H9 (cell line): ENCODE measurements around the gene CNTN2. TPM values are rescaled to one million over a fixed set of nuclear protein-coding genes. Genes with fewer than 3 reads are reported as not detected.
A peak's percentile ranks its signal among the peaks of the same experiment; 100 is the strongest.

ENCODE experiments used
- DNase-seq: peaks from one replicate; pipeline ENCODE4 v3.0.0-alpha.2; 2017
- H2AFZ ChIP-seq: one replicate; pipeline ENCODE4 v1.6.1; 2013; ENCODE audit warnings: mild to moderate bottlenecking, low read length, control low read depth, moderate library complexity
- H2AK5ac ChIP-seq: 2 replicates; pipeline ENCODE4 v1.6.1; 2013; ENCODE audit warnings: low read length, control low read depth, mixed read lengths; ENCODE audit not compliant: insufficient read length
- H2BK120ac ChIP-seq: one replicate; pipeline ENCODE4 v1.6.1; 2013; ENCODE audit warnings: low read depth, mild to moderate bottlenecking, low read length, control low read depth, inconsistent platforms; ENCODE audit not compliant: poor library complexity, severe bottlenecking
- H2BK12ac ChIP-seq: 2 replicates; pipeline ENCODE4 v1.6.1; 2013; ENCODE audit warnings: low read length, control low read depth, mixed read lengths, low read depth; ENCODE audit not compliant: insufficient read length
- H2BK15ac ChIP-seq: 2 replicates; pipeline ENCODE4 v1.6.1; 2013; ENCODE audit warnings: low read depth, low read length, control low read depth
- H2BK20ac ChIP-seq: one replicate; pipeline ENCODE4 v1.6.1; 2013; ENCODE audit warnings: low read depth, mild to moderate bottlenecking, low read length, control low read depth, inconsistent platforms; ENCODE audit not compliant: poor library complexity, severe bottlenecking
- H2BK5ac ChIP-seq: 2 replicates; pipeline ENCODE4 v1.6.1; 2013; ENCODE audit warnings: low read length, control low read depth, mixed read lengths; ENCODE audit not compliant: insufficient read length
- H3K14ac ChIP-seq: 2 replicates; pipeline ENCODE4 v1.6.1; 2013; ENCODE audit warnings: low read length, control low read depth; ENCODE audit not compliant: insufficient read depth
- H3K18ac ChIP-seq: 2 replicates; pipeline ENCODE4 v1.6.1; 2013; ENCODE audit warnings: low read depth, mild to moderate bottlenecking, mixed read lengths, low read length, control low read depth; ENCODE audit not compliant: insufficient read length
- H3K23ac ChIP-seq: 2 replicates; pipeline ENCODE4 v1.6.1; 2013; ENCODE audit warnings: low read length, control low read depth, mixed read lengths, low read depth; ENCODE audit not compliant: insufficient read length
- H3K23me2 ChIP-seq: 2 replicates; pipeline ENCODE4 v1.6.1; 2013; ENCODE audit warnings: low read depth, mild to moderate bottlenecking, mixed read lengths, low read length, control low read depth; ENCODE audit not compliant: insufficient read length, poor library complexity, severe bottlenecking
- H3K27ac ChIP-seq: 2 replicates; pipeline ENCODE4 v1.5.1; 2013; ENCODE audit warnings: low read length, control low read depth, mixed read lengths, low read depth; ENCODE audit not compliant: insufficient read length
- H3K27me3 ChIP-seq: 2 replicates; pipeline ENCODE4 v1.6.1; 2013; ENCODE audit warnings: low read length, control low read depth, inconsistent platforms; ENCODE audit not compliant: insufficient read depth
- H3K4ac ChIP-seq: 2 replicates; pipeline ENCODE4 v1.6.1; 2013; ENCODE audit warnings: low read depth, mild to moderate bottlenecking, control low read depth, inconsistent platforms, low read length, moderate library complexity
- H3K4me1 ChIP-seq: 2 replicates; pipeline ENCODE4 v1.6.1; 2013; ENCODE audit warnings: low read length, control low read depth, inconsistent platforms; ENCODE audit not compliant: insufficient read depth
- H3K4me2 ChIP-seq: 2 replicates; pipeline ENCODE4 v1.6.1; 2013; ENCODE audit warnings: low read length, control low read depth, mixed read lengths; ENCODE audit not compliant: insufficient read length, insufficient read depth
- H3K56ac ChIP-seq: 2 replicates; pipeline ENCODE4 v1.6.1; 2013; ENCODE audit warnings: low read depth, mild to moderate bottlenecking, mixed read lengths, low read length, control low read depth; ENCODE audit not compliant: insufficient read length
- H3K79me1 ChIP-seq: 2 replicates; pipeline ENCODE4 v1.6.1; 2013; ENCODE audit warnings: low read depth, mild to moderate bottlenecking, moderate library complexity, low read length, control low read depth, inconsistent platforms; ENCODE audit not compliant: insufficient read depth, poor library complexity, severe bottlenecking
- H3K79me2 ChIP-seq: 2 replicates; pipeline ENCODE4 v1.6.1; 2013; ENCODE audit warnings: low read length, control low read depth, inconsistent platforms; ENCODE audit not compliant: insufficient read depth
- H3K9ac ChIP-seq: 2 replicates; pipeline ENCODE4 v1.6.1; 2013; ENCODE audit warnings: low read length, control low read depth, mixed read lengths; ENCODE audit not compliant: insufficient read length; ENCODE audit errors: extremely low read depth
- H3K9me3 ChIP-seq: one replicate; pipeline ENCODE4 v1.6.1; 2013; ENCODE audit warnings: low read depth, low read length, inconsistent platforms; ENCODE audit not compliant: control insufficient read depth
- H3T11ph ChIP-seq: one replicate; pipeline ENCODE4 v1.6.1; 2013; ENCODE audit warnings: mild to moderate bottlenecking, low read length, control low read depth, inconsistent platforms
- H4K20me1 ChIP-seq: one replicate; pipeline ENCODE4 v1.6.1; 2013; ENCODE audit not compliant: control insufficient read depth, insufficient read length, insufficient read depth
- H4K5ac ChIP-seq: 2 replicates; pipeline ENCODE4 v1.6.1; 2013; ENCODE audit warnings: low read depth, mild to moderate bottlenecking, mixed read lengths, low read length, control low read depth; ENCODE audit not compliant: insufficient read length
- H4K8ac ChIP-seq: replicated peaks from 2 replicates; pipeline ENCODE4 v1.6.1; 2013; ENCODE audit warnings: low read length, control low read depth, mixed read lengths, low read depth; ENCODE audit not compliant: insufficient read length
- H4K91ac ChIP-seq: 2 replicates; pipeline ENCODE4 v1.6.1; 2013; ENCODE audit warnings: low read depth, mild to moderate bottlenecking, moderate library complexity, mixed read lengths, low read length, control low read depth; ENCODE audit not compliant: insufficient read length
- H3K27ac Mint-ChIP-seq, 3 experiments: 2 replicates in 2 of 3; 3 replicates in 1 of 3; pipeline ENCODE4 v1.8.0; 2020 to 2021; ENCODE audit warnings: mixed read lengths in 3 of 3, mild to moderate bottlenecking in 1 of 3, moderate library complexity in 1 of 3
- H3K27me3 Mint-ChIP-seq: 2 replicates; pipeline ENCODE4 v1.8.0; 2021; ENCODE audit warnings: low read depth, mild to moderate bottlenecking, moderate library complexity, mixed read lengths
- H3K36me3 Mint-ChIP-seq, 3 experiments: 2 replicates in 2 of 3; 3 replicates in 1 of 3; pipeline ENCODE4 v1.8.0; 2020 to 2021; ENCODE audit warnings: low read depth in 3 of 3, mixed read lengths in 3 of 3; ENCODE audit not compliant: insufficient read depth in 1 of 3
- H3K4me1 Mint-ChIP-seq, 2 experiments: 2 replicates each; pipeline ENCODE4 v1.8.0; 2020; ENCODE audit warnings: mixed read lengths in 2 of 2
- H3K4me3 Mint-ChIP-seq, 2 experiments: 2 replicates in 1 of 2; 3 replicates in 1 of 2; pipeline ENCODE4 v1.8.0; 2020 to 2021; ENCODE audit warnings: mild to moderate bottlenecking in 2 of 2, mixed read lengths in 2 of 2, moderate library complexity in 1 of 2
- H3K9me3 Mint-ChIP-seq, 2 experiments: 2 replicates in 1 of 2; 3 replicates in 1 of 2; pipeline ENCODE4 v1.8.0; 2020; ENCODE audit warnings: mild to moderate bottlenecking in 2 of 2, mixed read lengths in 2 of 2, moderate library complexity in 1 of 2
- CTCF ChIP-seq: fragments of 200-600 bp; sonication (generic); conservative IDR thresholded peaks from 3 replicates; pipeline ENCODE4 v1.8.0; 2021; ENCODE audit warnings: antibody characterized with exemption, mild to moderate bottlenecking
- WGBS: extraction: QIAGEN DNeasy Blood & Tissue Kit; methylation state at CpG from one replicate; pipeline ENCODE4 v1.1.7; 2013; ENCODE audit warnings: missing lambda C conversion rate, low lambda C conversion rate, mixed read lengths; ENCODE audit not compliant: insufficient read length; ENCODE audit errors: extremely low coverage; 5-methylcytosine and 5-hydroxymethylcytosine counted together
- total RNA-seq: library from RNA; stranded (reverse); gene quantifications from 2 replicates; pipeline ENCODE4 v1.2.1, GENCODE V29; 2021

The CNTN2 gene
- total RNA-seq, 1 experiment from 2014 or later, result 0.42 TPM

DNA sequence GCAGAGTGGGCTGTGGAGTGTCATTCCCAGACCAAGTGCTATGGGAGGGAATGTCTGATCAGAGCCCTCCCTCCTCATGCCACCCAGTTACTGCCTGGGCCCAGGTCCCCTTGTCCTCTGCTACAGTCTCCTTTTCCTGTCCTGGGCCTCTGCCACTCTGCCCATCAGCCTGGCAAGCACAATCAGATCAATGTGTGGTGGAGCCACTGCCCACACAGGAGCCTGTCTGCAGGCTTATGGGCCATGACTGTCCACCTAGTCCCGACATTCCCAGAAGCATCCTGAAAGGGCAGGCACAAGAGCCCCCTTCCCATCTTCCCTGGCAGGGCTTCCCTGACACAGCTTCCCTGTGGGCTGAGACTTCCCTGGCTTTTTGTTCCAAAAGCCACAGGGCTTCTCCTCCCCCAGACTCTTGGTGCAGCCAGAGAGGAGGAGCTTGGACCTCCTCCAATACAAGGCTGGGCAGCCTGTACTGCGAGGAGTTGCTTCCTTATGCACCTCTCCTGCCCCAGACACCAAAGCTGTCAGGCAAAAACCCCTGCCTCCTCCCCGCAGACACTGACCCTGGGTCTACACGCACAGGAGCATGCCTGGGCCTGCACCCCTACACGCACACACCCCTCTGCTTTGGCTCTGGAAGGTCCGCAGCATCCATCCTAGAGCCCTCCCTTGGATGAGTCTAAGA, 29.2 kb upstream of the CNTN2 start:
- H2BK15ac ChIP-seq, result no peak overlapping the region
- no peak overlapping the region for H3K9ac ChIP-seq
- Mint-ChIP-seq H3K36me3 (no peaks in the 10 kb centered on the region), H3K4me1 (peaks cover 31% of the 10 kb centered on the region in 2 experiments), H3K9me3 (no peaks in the 10 kb centered on the region), H3K27ac (peak overlapping the region in 2 of 3 experiments; percentile 14 to 78; a peak in 3 of 7 replicates), H3K4me3 (peak overlapping the region in 1 of 2 experiments; percentile 36; a peak in 2 of 5 replicates), H3K27me3 (peaks cover 15% of the 10 kb centered on the region)
- no peak overlapping the region for H3K56ac ChIP-seq
- H3K18ac ChIP-seq, result no peak overlapping the region
- H3K4me2 ChIP-seq, result no peak overlapping the region
- no CpG with 5 or more reads among the region's 6 CpGs for WGBS
- H3K4ac ChIP-seq, result no peak overlapping the region
- no peaks in the 10 kb centered on the region for H3K79me1 ChIP-seq
- H3K9me3 ChIP-seq, result no peaks in the 10 kb centered on the region
- H3K23ac ChIP-seq, result no peak overlapping the region
- no peak overlapping the region for H2AK5ac ChIP-seq
- H2BK20ac ChIP-seq, result no peak overlapping the region
- H3K79me2 ChIP-seq, result no peaks in the 10 kb centered on the region
- no peak overlapping the region for H2BK5ac ChIP-seq
- H3K27me3 ChIP-seq, result no peaks in the 10 kb centered on the region
- peak overlapping the region; percentile 18; the same call in 1 of the 2 replicates for H3K14ac ChIP-seq
- H3K23me2 ChIP-seq, result no peaks in the 10 kb centered on the region
- no peak for TF ChIP-seq CTCF
- H2BK12ac ChIP-seq, result no peak overlapping the region
- no peak overlapping the region for H2AFZ ChIP-seq
- H4K20me1 ChIP-seq, result no peaks in the 10 kb centered on the region
- peaks cover 3% of the 10 kb centered on the region; the same call in 1 of the 2 replicates for H3K4me1 ChIP-seq
- H4K5ac ChIP-seq, result no peak overlapping the region
- no peak overlapping the region for H3T11ph ChIP-seq
- H4K91ac ChIP-seq, result no peak overlapping the region
- no peak overlapping the region for H2BK120ac ChIP-seq
- H3K27ac ChIP-seq, result no peak overlapping the region
- no peak for DNase-seq
- no peak overlapping the region for H4K8ac ChIP-seq
